Measurements from ENCODE around the gene TP53. TPM values are rescaled to one million over a fixed set of nuclear protein-coding genes. Genes with fewer than 3 reads are reported as not detected.

Gene TP53
- total RNA-seq, 5 donors from 2014 or later (not counting 1 experiment from before 2014, with no cell fraction given), result 65.1 to 108 (median 93.5) TPM

DNA sequence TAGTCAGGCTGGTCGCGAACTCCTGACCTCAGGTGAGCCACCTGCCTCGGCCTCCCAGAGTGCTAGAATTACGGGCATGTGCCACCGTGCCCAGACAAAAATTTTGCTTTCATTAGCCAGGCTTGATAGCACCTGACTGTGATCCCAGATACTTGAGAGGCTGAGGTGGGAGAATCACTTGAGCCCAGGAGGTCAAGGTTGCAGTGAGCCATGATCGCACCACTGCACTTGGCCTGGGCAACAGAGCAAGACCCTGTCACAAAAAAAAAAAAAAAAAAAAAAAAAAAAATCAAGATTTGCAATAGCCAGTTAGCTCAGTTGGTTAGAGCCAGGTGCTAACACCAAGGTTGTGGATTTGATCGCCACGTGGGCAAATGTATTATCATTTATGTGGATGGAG lies 66.5 kb downstream of the TP53 start:
- WGBS (ENCODE audit: insufficient coverage), result 100% methylated on average over 3 of the region's 8 CpGs
- Mint-ChIP-seq H3K27ac (no peak overlapping the region), H3K9me3 (no peaks in the 10 kb centered on the region), H3K36me3 (no peaks in the 10 kb centered on the region), H3K4me1 (no peaks in the 10 kb centered on the region), H3K4me3 (no peak overlapping the region), H3K27me3 (no peaks in the 10 kb centered on the region)
- POLR2A ChIA-PET, result interaction anchor here in 1 of 2 donors (0.6 kb wide), 1 partner anchor 50 kb away, joined by 4 read pairs; no protein-coding TSS in a partner anchor
- DNase-seq (no peak), ATAC-seq (replicated peaks in 1 of 4) (no peak)
- Histone ChIP-seq H3K36me3 (ENCODE audit: control insufficient read depth in 2 of 2, extremely low read depth in 1 of 2, insufficient read depth in 1 of 2, low read length in 1 of 2) (no peaks in the 10 kb centered on the region), H3K9me3 (no peaks in the 10 kb centered on the region), H3K4me3 (ENCODE audit: control insufficient read depth in 1 of 2, extremely low read depth in 1 of 2, low read length in 1 of 2) (no peak overlapping the region), H3K27ac (ENCODE audit: low read length) (no peak overlapping the region), H3K27me3 (replicated peaks in 1 of 2; ENCODE audit: control insufficient read depth in 2 of 2, extremely low read depth in 1 of 2, insufficient read depth in 2 of 2, low read length in 1 of 2) (no peaks in the 10 kb centered on the region), H3K4me1 (ENCODE audit: control insufficient read depth in 1 of 2, extremely low read depth in 1 of 2, insufficient read depth in 2 of 2, low read length in 2 of 2) (no peaks in the 10 kb centered on the region)
- CTCF ChIA-PET, result interaction anchor here (0.7 to 0.8 kb wide), 2 partner anchors 65 to 69 kb away, joined by 3 to 10 read pairs; no protein-coding TSS in a partner anchor

DNA sequence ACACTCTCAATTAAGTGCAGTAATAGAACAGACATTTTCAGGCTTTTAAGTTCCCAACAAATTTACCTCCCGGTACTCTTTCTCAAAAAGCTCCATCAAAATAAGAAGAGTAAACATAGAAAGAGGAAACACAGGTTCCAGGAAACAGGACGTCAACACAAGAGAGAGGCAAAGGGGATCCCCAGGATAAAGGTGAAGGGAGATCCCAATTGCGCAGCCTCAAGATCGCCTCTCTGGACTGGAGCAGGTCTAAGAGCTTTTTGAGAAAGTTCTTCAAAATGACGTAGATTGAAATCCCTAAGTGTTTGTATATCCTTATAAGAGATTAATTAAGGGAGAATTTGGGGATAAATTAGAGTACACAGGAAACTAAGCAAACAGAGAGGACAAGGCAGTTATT lies 68.7 kb downstream of the TP53 start:
- no peaks in the 10 kb centered on the region for H3K27me3 Mint-ChIP-seq
- H3K9me3 Mint-ChIP-seq, result no peaks in the 10 kb centered on the region
- peaks cover 3 to 13% of the 10 kb centered on the region in 2 experiments for H3K4me1 ChIP-seq (ENCODE audit: control insufficient read depth in 1 of 2, extremely low read depth in 1 of 2, insufficient read depth in 2 of 2, low read length in 2 of 2)
- H3K27me3 ChIP-seq (replicated peaks in 1 of 2; ENCODE audit: control insufficient read depth in 2 of 2, extremely low read depth in 1 of 2, insufficient read depth in 2 of 2, low read length in 1 of 2), result no peaks in the 10 kb centered on the region
- H3K9me3 ChIP-seq, result no peaks in the 10 kb centered on the region
- DNase-seq (no peak), ATAC-seq (replicated peaks in 1 of 4) (no peak)
- H3K4me1 Mint-ChIP-seq, result peaks cover 5 to 7% (median 5%) of the 10 kb centered on the region in 3 donors
- CTCF ChIA-PET, result interaction anchor here in 1 of 2 donors (0.6 kb wide), 1 partner anchor 32 kb away, joined by 3 read pairs; the partner anchor contains the start of gene ATP1B2
- no peak overlapping the region for H3K4me3 Mint-ChIP-seq
- WGBS (ENCODE audit: insufficient coverage), result no CpG with 5 or more reads among the region's 5 CpGs
- H3K4me3 ChIP-seq (ENCODE audit: control insufficient read depth in 1 of 2, extremely low read depth in 1 of 2, low read length in 1 of 2), result no peak overlapping the region
- no peaks in the 10 kb centered on the region for H3K36me3 ChIP-seq (ENCODE audit: control insufficient read depth in 2 of 2, extremely low read depth in 1 of 2, insufficient read depth in 1 of 2, low read length in 1 of 2)
- H3K27ac Mint-ChIP-seq, result no peak overlapping the region
- no peak overlapping the region for H3K27ac ChIP-seq (ENCODE audit: low read length)
- H3K36me3 Mint-ChIP-seq, result no peaks in the 10 kb centered on the region
- POLR2A ChIA-PET, result no interaction called here

Other genes with a start within 250 kb of the TP53 start
- 1 to 10 TPM; 2.4 to 4.2 (median 3.3) TPM for gene FGF11, start 248.0 kb downstream of the TP53 start, total RNA-seq
- gene CHRNB1, start 242.4 kb downstream of the TP53 start, total RNA-seq, result 10 to 100 TPM in 3 of 5 donors, 1 to 10 TPM in 2; 6.6 to 12.0 (median 11.0) TPM
- 10 to 100 TPM; 64.0 to 86.6 (median 82.7) TPM for gene ZBTB4, start 207.9 kb downstream of the TP53 start, total RNA-seq
- gene SLC35G6, start 206.0 kb downstream of the TP53 start, total RNA-seq, result not detected
- gene POLR2A, start 203.1 kb downstream of the TP53 start, total RNA-seq, result 100 to 1,000 TPM; 198 to 444 (median 212) TPM
- gene TNFSF12, start 138.4 kb downstream of the TP53 start, total RNA-seq, result 10 to 100 TPM; 38.3 to 72.8 (median 61.4) TPM
- 1 to 10 TPM; 1.3 to 5.6 (median 4.6) TPM for gene TNFSF13, start 128.7 kb downstream of the TP53 start, total RNA-seq
- 10 to 100 TPM; 38.7 to 43.3 (median 42.6) TPM for gene SENP3, start 125.6 kb downstream of the TP53 start, total RNA-seq
- gene CD68, start 107.9 kb downstream of the TP53 start, total RNA-seq, result 1 to 10 TPM in 3 of 5 donors, not detected in 2; 4.4 to 7.0 (median 5.5) TPM
- gene MPDU1, start 103.6 kb downstream of the TP53 start, total RNA-seq, result 10 to 100 TPM; 27.0 to 31.4 (median 28.6) TPM
- gene SOX15, start 97.4 kb downstream of the TP53 start, total RNA-seq, result 1 to 10 TPM in 2 of 5 donors, under 1 TPM in 1, not detected in 2; 0.70 to 1.2 (median 1.1) TPM
- 10 to 100 TPM; 25.4 to 44.7 (median 40.5) TPM for gene FXR2, start 72.6 kb downstream of the TP53 start, total RNA-seq
- 10 to 100 TPM; 53.2 to 68.8 (median 58.5) TPM for gene SAT2, start 59.7 kb downstream of the TP53 start, total RNA-seq
- not detected for gene SHBG, start 57.4 kb downstream of the TP53 start, total RNA-seq
- gene ATP1B2, start 36.6 kb downstream of the TP53 start, total RNA-seq, result under 1 TPM in 4 of 5 donors, not detected in 1; 0.07 to 0.57 (median 0.43) TPM
- 10 to 100 TPM in 3 of 5 donors, 1 to 10 TPM in 2; 8.0 to 14.6 (median 13.1) TPM for gene WRAP53, start 987 bp upstream of the TP53 start, total RNA-seq
- gene EFNB3, start 17.7 kb upstream of the TP53 start, total RNA-seq, result under 1 TPM in 3 of 5 donors, not detected in 2; 0.07 to 0.19 (median 0.18) TPM
- gene DNAH2, start 30.3 kb upstream of the TP53 start, total RNA-seq, result not detected
- 100 to 1,000 TPM in 3 of 5 donors, 10 to 100 TPM in 2; 87.3 to 180 (median 108) TPM for gene KDM6B, start 146.7 kb upstream of the TP53 start, total RNA-seq
- 10 to 100 TPM in 2 of 5 donors, 1 to 10 TPM in 3; 5.8 to 27.1 (median 8.4) TPM for gene TMEM88, start 167.6 kb upstream of the TP53 start, total RNA-seq
- gene NAA38, start 170.1 kb upstream of the TP53 start, total RNA-seq, result 10 to 100 TPM; 15.8 to 40.6 (median 33.6) TPM
- gene CYB5D1, start 170.5 kb upstream of the TP53 start, total RNA-seq, result 10 to 100 TPM in 2 of 5 donors, 1 to 10 TPM in 3; 5.5 to 12.4 (median 8.4) TPM
- gene CHD3, start 201.3 kb upstream of the TP53 start, total RNA-seq, result 100 to 1,000 TPM; 250 to 331 (median 274) TPM
- gene RNF227, start 228.8 kb upstream of the TP53 start, total RNA-seq, result 1 to 10 TPM; 2.9 to 7.3 (median 5.2) TPM
- 10 to 100 TPM; 10.0 to 18.1 (median 14.5) TPM for gene KCNAB3, start 242.4 kb upstream of the TP53 start, total RNA-seq
- gene TRAPPC1, start 244.5 kb upstream of the TP53 start, total RNA-seq, result 100 to 1,000 TPM in 3 of 5 donors, 10 to 100 TPM in 2; 95.4 to 138 (median 113) TPM
- 10 to 100 TPM; 28.9 to 34.9 (median 32.9) TPM for gene CNTROB, start 244.7 kb upstream of the TP53 start, total RNA-seq